GM12878 (cell line): ENCODE measurements around the gene C3AR1. TPM values are rescaled to one million over a fixed set of nuclear protein-coding genes. Genes with fewer than 3 reads are reported as not detected.

Experiments
- ATF7 ChIP-seq: fragments of 450-650 bp; IDR thresholded peaks from 2 replicates; pipeline ENCODE4 v1.6.1; 2016; ENCODE audit warnings: low read depth, mild to moderate bottlenecking
- BCL11A ChIP-seq: IDR thresholded peaks from 2 replicates; pipeline ENCODE4 v1.6.1; 2011; ENCODE audit warnings: low read depth, low read length
- HDGF ChIP-seq: fragments of 450-650 bp; IDR thresholded peaks from 2 replicates; pipeline ENCODE4 v1.6.1; 2016; ENCODE audit warnings: antibody characterized with exemption
- NBN ChIP-seq: fragments of 450-650 bp; IDR thresholded peaks from 2 replicates; pipeline ENCODE4 v1.6.1; 2016
- NR2F1 ChIP-seq: fragments of 450-650 bp; conservative IDR thresholded peaks from 2 replicates; pipeline ENCODE4 v1.6.1; 2017; ENCODE audit warnings: mild to moderate bottlenecking
- SPI1 ChIP-seq: IDR thresholded peaks from 2 replicates; pipeline ENCODE4 v1.6.1; 2011; ENCODE audit warnings: low read depth, mild to moderate bottlenecking, low read length, moderate library complexity, borderline replicate concordance; ENCODE audit not compliant: insufficient read depth
- polyA plus RNA-seq, 11 experiments: library from polyadenylated mRNA; depleted of rRNA in 4 of 11; unstranded in 6 of 11; stranded (reverse) in 5 of 11; fragments of >200 nt; fragmentation: Nextera tagmentation in 4 of 11; fragmentation: Illumina TruSeq in 1 of 11; extraction: Ambion mirVana in 4 of 11; extraction: Trizol in 1 of 11; gene quantifications; 1 replicate in 1 of 11; 2 replicates in 10 of 11; pipeline versions ENCODE4 v1.2.1 to v1.2.3, GENCODE V29; 2011 to 2016; ENCODE audit warnings: inconsistent platforms in 2 of 11, missing spikeins in 2 of 11, low read depth in 1 of 11
- total RNA-seq, 4 experiments: library from RNA; depleted of rRNA in 3 of 4; stranded (reverse); fragments of >200 nt in 3 of 4; fragmentation: Illumina TruSeq in 1 of 4; extraction: Trizol in 1 of 4; gene quantifications; 2 replicates each; pipeline versions ENCODE4 v1.2.1 to v1.2.3, GENCODE V29; 2013 to 2021
- TF ChIP-seq, protein P1 (sequence below): fragments of 450-650 bp; IDR thresholded peaks from 2 replicates; pipeline ENCODE4 v1.6.1; 2016; ENCODE audit warnings: mild to moderate bottlenecking
- TF ChIP-seq, protein P2 (sequence below): fragments of 450-650 bp; IDR thresholded peaks from 2 replicates; pipeline ENCODE4 v1.6.1; 2017; ENCODE audit warnings: mild to moderate bottlenecking, moderate library complexity
- TF ChIP-seq, protein P3 (sequence below): fragments of 450-650 bp; IDR thresholded peaks from 2 replicates; pipeline ENCODE4 v1.6.1; 2017; ENCODE audit warnings: low read depth, mild to moderate bottlenecking, moderate library complexity

C3AR1 gene
- total and polyA plus RNA-seq, 10 of the 15 experiments (the other 5 are each of a cell fraction or from before 2014, with no cell fraction given) = 0.08 to 0.42 (median 0.10) TPM; not detected in 5

DNA sequence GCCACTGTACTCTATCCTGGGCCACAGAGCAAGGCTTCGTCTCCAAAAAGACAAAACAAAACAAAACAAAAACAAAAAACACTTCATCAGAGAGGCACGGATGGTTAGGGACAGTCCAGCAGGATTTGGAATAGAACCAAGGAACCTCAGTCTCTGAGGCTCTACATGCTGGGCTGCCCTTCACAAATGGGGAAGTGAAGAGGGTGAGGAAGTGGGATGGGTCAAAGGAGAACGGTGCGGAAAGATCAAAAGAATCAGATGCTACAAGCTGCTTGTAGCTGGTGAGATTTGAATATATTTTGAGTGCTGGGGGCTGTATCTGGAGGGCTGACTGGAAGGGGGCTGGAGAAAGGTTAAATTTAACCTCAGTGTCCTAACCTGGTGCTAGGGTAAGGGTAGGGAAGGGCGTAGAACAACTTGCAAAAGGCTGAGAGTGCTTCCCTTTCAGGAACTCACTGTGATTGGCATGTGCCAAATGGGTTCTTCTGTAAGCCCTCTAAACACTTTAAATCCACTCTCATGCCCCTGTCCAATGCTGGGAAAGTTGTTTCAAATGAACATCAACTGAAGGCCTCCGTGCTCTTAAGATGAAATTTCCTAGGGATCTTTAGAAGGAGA, 29.0 kb downstream of the C3AR1 start (continued):
- 0 out of 2 replicates have a peak, but pooled peaks have one; percentile 25 for TF ChIP-seq NR2F1
- TF ChIP-seq, protein P1, sequence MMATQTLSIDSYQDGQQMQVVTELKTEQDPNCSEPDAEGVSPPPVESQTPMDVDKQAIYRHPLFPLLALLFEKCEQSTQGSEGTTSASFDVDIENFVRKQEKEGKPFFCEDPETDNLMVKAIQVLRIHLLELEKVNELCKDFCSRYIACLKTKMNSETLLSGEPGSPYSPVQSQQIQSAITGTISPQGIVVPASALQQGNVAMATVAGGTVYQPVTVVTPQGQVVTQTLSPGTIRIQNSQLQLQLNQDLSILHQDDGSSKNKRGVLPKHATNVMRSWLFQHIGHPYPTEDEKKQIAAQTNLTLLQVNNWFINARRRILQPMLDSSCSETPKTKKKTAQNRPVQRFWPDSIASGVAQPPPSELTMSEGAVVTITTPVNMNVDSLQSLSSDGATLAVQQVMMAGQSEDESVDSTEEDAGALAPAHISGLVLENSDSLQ = peak; percentile 92
- peak; percentile 51; the same call in 1 of the 2 replicates for TF ChIP-seq HDGF
- 0 out of 2 replicates have a peak, but pooled peaks have one; percentile 48 for TF ChIP-seq NBN
- TF ChIP-seq, protein P2, sequence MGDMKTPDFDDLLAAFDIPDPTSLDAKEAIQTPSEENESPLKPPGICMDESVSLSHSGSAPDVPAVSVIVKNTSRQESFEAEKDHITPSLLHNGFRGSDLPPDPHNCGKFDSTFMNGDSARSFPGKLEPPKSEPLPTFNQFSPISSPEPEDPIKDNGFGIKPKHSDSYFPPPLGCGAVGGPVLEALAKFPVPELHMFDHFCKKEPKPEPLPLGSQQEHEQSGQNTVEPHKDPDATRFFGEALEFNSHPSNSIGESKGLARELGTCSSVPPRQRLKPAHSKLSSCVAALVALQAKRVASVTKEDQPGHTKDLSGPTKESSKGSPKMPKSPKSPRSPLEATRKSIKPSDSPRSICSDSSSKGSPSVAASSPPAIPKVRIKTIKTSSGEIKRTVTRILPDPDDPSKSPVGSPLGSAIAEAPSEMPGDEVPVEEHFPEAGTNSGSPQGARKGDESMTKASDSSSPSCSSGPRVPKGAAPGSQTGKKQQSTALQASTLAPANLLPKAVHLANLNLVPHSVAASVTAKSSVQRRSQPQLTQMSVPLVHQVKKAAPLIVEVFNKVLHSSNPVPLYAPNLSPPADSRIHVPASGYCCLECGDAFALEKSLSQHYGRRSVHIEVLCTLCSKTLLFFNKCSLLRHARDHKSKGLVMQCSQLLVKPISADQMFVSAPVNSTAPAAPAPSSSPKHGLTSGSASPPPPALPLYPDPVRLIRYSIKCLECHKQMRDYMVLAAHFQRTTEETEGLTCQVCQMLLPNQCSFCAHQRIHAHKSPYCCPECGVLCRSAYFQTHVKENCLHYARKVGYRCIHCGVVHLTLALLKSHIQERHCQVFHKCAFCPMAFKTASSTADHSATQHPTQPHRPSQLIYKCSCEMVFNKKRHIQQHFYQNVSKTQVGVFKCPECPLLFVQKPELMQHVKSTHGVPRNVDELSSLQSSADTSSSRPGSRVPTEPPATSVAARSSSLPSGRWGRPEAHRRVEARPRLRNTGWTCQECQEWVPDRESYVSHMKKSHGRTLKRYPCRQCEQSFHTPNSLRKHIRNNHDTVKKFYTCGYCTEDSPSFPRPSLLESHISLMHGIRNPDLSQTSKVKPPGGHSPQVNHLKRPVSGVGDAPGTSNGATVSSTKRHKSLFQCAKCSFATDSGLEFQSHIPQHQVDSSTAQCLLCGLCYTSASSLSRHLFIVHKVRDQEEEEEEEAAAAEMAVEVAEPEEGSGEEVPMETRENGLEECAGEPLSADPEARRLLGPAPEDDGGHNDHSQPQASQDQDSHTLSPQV = no peak
- TF ChIP-seq, protein P3, sequence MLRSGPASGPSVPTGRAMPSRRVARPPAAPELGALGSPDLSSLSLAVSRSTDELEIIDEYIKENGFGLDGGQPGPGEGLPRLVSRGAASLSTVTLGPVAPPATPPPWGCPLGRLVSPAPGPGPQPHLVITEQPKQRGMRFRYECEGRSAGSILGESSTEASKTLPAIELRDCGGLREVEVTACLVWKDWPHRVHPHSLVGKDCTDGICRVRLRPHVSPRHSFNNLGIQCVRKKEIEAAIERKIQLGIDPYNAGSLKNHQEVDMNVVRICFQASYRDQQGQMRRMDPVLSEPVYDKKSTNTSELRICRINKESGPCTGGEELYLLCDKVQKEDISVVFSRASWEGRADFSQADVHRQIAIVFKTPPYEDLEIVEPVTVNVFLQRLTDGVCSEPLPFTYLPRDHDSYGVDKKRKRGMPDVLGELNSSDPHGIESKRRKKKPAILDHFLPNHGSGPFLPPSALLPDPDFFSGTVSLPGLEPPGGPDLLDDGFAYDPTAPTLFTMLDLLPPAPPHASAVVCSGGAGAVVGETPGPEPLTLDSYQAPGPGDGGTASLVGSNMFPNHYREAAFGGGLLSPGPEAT = peak; percentile 49; the same call in 1 of the 2 replicates
- no peak for TF ChIP-seq BCL11A
- TF ChIP-seq SPI1 = peak; percentile 97
- TF ChIP-seq ATF7 = 0 out of 2 replicates have a peak, but pooled peaks have one; percentile 15
- TF ChIP-seq, all 136 proteins: peak for 14
